Fibroblast of the aortic adventitia (primary cell): ENCODE results near the gene HLTF. TPM values are rescaled to one million over a fixed set of nuclear protein-coding genes. Genes with fewer than 3 reads are reported as not detected.
"Not testable (repeated sequence)": the region's sequence is repeated elsewhere in the genome, so short reads cannot be mapped to it uniquely, and the experiment has no call there.

Source experiments
- DNase-seq: peaks from one replicate; pipeline ENCODE4 v3.0.0-alpha.2; 2010; ENCODE audit warnings: low read depth
- H3K4me3 ChIP-seq: 2 replicates; pipeline ENCODE4 v1.5.1; 2011; ENCODE audit warnings: low read depth, mild to moderate bottlenecking, control low read depth, low read length, moderate library complexity
- total RNA-seq: library from RNA; depleted of rRNA; stranded (reverse); fragments of >200 nt; gene quantifications from 2 replicates; pipeline ENCODE4 v1.2.3, GENCODE V29; 2012; ENCODE audit warnings: low replicate concordance
- TF ChIP-seq, protein P1 (sequence below): IDR thresholded peaks from 2 replicates; pipeline ENCODE4 v1.5.1; 2011; ENCODE audit warnings: mild to moderate bottlenecking, low read length, control low read depth, inconsistent platforms; ENCODE audit not compliant: insufficient read depth

HLTF gene
- total RNA-seq, 1 donor, result 61.4 TPM

DNA sequence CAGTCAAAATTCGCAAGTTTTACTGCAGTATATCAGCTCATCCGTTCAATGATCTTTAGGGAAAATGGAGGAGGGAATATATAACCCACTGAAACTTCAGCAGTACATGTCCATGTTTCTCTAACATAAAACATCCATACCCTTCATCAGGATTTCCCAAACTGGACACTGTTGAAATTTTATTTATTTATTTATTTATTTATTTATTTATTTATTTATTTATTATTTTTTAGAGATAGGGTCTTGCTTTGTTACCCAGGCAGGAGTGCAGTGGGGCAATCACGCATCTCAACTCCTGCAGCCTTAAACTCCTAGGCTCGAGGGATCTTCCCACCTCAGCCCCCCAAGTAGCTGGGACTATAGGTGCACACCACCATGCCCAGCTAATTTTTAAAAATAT is 14.8 kb upstream of the HLTF start:
- TF ChIP-seq, protein P1, sequence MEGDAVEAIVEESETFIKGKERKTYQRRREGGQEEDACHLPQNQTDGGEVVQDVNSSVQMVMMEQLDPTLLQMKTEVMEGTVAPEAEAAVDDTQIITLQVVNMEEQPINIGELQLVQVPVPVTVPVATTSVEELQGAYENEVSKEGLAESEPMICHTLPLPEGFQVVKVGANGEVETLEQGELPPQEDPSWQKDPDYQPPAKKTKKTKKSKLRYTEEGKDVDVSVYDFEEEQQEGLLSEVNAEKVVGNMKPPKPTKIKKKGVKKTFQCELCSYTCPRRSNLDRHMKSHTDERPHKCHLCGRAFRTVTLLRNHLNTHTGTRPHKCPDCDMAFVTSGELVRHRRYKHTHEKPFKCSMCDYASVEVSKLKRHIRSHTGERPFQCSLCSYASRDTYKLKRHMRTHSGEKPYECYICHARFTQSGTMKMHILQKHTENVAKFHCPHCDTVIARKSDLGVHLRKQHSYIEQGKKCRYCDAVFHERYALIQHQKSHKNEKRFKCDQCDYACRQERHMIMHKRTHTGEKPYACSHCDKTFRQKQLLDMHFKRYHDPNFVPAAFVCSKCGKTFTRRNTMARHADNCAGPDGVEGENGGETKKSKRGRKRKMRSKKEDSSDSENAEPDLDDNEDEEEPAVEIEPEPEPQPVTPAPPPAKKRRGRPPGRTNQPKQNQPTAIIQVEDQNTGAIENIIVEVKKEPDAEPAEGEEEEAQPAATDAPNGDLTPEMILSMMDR, result no peak
- no peak for DNase-seq

DNA sequence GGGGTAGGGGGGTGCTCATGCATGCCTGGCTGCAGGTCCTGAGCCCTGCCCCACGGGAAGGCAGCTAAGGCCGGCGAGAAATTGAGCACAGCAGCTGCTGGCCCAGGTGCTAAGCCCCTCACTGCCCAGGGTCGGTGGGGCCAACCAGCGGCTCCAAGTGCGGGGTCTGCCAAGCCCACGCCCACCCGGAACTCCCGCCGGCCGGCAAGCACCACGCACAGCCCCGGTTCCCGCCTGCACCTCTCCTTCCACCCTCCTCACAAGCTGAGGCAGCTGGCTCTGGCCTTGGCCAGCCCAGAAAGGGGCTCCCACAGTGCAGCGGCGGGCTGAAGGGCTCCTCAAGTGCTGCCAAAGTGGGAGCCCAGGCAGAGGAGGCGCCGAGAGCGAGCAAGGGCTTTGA is 11.7 kb upstream of the HLTF start:
- not testable (repeated sequence) for DNase-seq, H3K4me3 ChIP-seq

More for the DNA sequence above, 14.8 kb upstream of the HLTF start:
- no peak overlapping the region for H3K4me3 ChIP-seq

DNA sequence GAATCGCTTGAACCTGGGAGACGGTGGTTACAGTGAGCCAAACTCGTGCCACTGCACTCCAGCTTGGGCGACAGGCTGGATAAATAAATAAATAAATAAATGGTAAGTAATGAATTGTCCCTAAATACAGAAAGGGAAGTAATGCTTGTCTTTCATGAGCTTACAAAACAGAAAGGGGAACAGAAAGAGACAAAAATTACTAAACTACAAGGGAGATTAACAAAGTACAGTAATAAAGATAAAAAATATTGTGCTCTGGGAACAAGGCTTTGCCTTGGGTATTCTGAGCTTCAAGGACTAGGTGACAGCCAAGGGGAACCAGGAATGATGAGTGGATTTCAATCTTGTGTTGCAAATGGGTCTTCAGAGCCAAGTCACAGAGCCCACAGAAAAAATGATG is 9.2 kb upstream of the HLTF start:
- no peak overlapping the region for H3K4me3 ChIP-seq
- no peak for DNase-seq
- TF ChIP-seq, protein P1, result no peak

DNA sequence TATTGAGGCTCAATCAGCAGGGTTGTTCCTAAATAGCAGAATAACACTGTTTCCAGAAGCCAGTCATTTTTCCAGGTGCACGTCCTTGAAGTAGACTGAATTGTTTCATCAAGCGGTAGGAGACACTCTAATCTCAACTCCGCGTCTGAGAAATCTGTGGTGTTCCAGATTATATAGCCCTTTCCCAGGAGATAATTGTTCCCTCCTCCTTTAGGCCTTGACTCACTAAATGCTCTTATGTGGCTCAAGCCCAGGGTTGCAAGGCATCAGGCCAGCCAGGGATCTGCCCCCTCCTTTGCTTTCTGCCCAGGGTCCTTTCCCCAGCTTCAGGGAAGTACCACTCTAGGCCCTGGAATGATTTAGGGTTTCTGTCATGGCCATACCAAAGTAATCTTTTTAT is 5.7 kb upstream of the HLTF start:
- TF ChIP-seq, protein P1, result no peak
- no peak for DNase-seq
- H3K4me3 ChIP-seq, result no peak overlapping the region

DNA sequence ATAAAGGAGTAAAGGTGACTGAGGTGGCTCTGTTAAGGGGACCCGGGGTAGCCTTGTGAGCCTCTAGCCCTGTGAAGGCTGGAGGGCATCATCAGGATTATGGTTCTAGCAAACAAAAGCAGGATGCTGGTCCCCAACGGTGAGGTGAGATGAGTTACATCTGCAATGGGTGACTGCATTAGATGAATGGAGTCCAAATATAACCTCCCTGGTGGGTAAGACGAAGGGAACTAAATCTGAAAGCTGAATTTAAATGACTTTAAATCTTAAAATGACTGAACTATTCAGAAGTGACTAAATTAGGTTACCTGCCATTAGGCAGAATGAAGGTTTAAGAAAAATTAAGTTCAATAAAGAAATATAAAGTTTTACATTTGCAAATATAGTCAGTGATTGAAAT is 4.6 kb upstream of the HLTF start:
- no peak for DNase-seq
- no peak overlapping the region for H3K4me3 ChIP-seq
- TF ChIP-seq, protein P1, result no peak

DNA sequence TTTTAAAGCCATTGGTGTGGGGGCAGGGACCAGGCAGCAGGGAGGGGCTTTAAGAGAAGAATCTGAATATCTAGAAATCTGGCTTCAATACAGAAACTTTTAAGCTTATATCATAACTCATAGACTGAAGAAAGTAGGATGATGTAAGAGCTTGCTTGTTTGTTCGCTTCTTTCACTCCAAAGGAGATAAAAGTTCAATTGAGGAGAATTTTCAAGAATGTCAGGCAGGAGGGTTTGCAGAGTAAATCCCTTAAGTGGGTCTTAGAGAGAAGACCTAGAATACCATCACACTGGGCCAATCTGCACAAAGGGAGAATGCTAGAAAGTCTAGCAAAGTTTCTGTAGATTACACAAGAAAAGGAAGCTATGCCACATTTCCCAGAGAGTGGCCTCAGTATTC is 4.1 kb upstream of the HLTF start:
- no peak overlapping the region for H3K4me3 ChIP-seq
- no peak for DNase-seq
- TF ChIP-seq, protein P1, result no peak

DNA sequence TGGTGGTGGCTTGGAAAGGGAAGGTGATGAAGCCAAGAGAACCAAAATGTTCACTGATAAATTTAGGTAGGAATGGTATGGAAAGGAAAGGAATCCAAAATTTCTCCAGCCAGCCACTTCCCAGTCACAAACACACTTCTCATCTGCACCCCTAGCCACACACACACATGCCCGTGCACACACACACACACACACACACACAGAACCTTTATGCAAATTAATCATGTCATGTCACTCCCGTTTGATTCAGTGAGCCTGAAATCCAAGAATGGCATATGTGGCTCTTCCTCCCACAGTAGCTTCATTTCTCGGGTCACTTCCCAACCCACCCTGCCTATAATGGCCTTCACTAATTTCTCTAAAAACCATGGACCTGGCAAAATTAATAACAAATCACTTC is 3.1 kb upstream of the HLTF start:
- TF ChIP-seq, protein P1, result no peak
- DNase-seq, result no peak
- no peak overlapping the region for H3K4me3 ChIP-seq
